WERI-Rb-1 (cell line): ENCODE results near the gene PTBP3.

Experiments
- DNase-seq: peaks from one replicate; pipeline ENCODE4 v3.0.0-alpha.2; 2020
- H3K27ac ChIP-seq: fragments of 250-450 bp; sonication (Bioruptor Pico); 2 replicates; pipeline ENCODE4 v1.5.1; 2020; ENCODE audit warnings: mild to moderate bottlenecking, moderate library complexity
- H3K27me3 ChIP-seq: fragments of 250-450 bp; sonication (Bioruptor Pico); 2 replicates; pipeline ENCODE4 v1.5.1; 2021; ENCODE audit warnings: mild to moderate bottlenecking, low read depth, moderate library complexity; ENCODE audit not compliant: insufficient read depth, severe bottlenecking
- H3K36me3 ChIP-seq: fragments of 250-450 bp; sonication (Bioruptor Pico); 2 replicates; pipeline ENCODE4 v1.5.1; 2020; ENCODE audit warnings: mild to moderate bottlenecking, moderate library complexity
- H3K4me3 ChIP-seq: 2 replicates; pipeline ENCODE4 v1.5.1; 2011; ENCODE audit warnings: low read depth, mild to moderate bottlenecking, control low read depth, low read length
- H3K9me3 ChIP-seq: fragments of 250-450 bp; sonication (Bioruptor Pico); 2 replicates; pipeline ENCODE4 v1.5.1; 2021; ENCODE audit warnings: mild to moderate bottlenecking, moderate library complexity; ENCODE audit not compliant: severe bottlenecking
- CTCF ChIP-seq: IDR thresholded peaks from 2 replicates; pipeline ENCODE4 v1.5.1; 2011; ENCODE audit warnings: low read depth, mild to moderate bottlenecking, control low read depth, inconsistent platforms, low read length

The PTBP3 gene

GRCh38 chr9:112169368-112169767 is 164.1 kb downstream of the PTBP3 start:
- H3K27me3 ChIP-seq, result no peaks in the 10 kb centered on the region
- H3K36me3 ChIP-seq, result peaks cover 33% of the 10 kb centered on the region
- no peak for TF ChIP-seq CTCF
- no peaks in the 10 kb centered on the region for H3K9me3 ChIP-seq
- DNase-seq, result no peak
- H3K4me3 ChIP-seq, result no peak overlapping the region
- no peak overlapping the region for H3K27ac ChIP-seq

GRCh38 chr9:112168197-112168596 is 165.2 kb downstream of the PTBP3 start:
- no peak overlapping the region for H3K4me3 ChIP-seq
- no peak for DNase-seq
- H3K27me3 ChIP-seq, result no peaks in the 10 kb centered on the region
- H3K36me3 ChIP-seq, result peaks cover 23% of the 10 kb centered on the region
- H3K9me3 ChIP-seq, result no peaks in the 10 kb centered on the region
- no peak for TF ChIP-seq CTCF
- H3K27ac ChIP-seq, result no peak overlapping the region
